ENCODE measurements around the gene EOLA1. TPM values are rescaled to one million over a fixed set of nuclear protein-coding genes. Genes with fewer than 3 reads are reported as not detected.
A peak's percentile ranks its signal among the peaks of the same experiment; 100 is the strongest.

Gene EOLA1
- total RNA-seq (2014; rRNA removed; shearing (Covaris generic)) (2.5 and 4.0 TPM in 2 replicates), polyA plus RNA-seq (2016; fragmentation: Nextera tagmentation; extraction: Ambion mirVana) (2.6 and 3.3 TPM in 2 replicates)
- long read RNA-seq, partial matches to known transcripts, result 0 of 10 reads
- long read RNA-seq, other reads (novel, unspliced or antisense), result 5 of 10 reads

GRCh38 chrX:149540621-149541520, at the start of gene EOLA1:
TSS of gene EOLA1 (plus strand) at chrX:149541012. CDS start at chrX:149545631, 4,619 bp downstream.
- no peak for DNase-seq (ENCODE audit: low spot score)
- H3K4me1 Mint-ChIP-seq, result peaks cover 6% of the 10 kb centered on the region; the same call in 2 of the 3 replicates
- Histone ChIP-seq H3K4me2 (peak within 1 kb of the TSS; percentile 82), H3K4me1 (ENCODE audit: insufficient read depth) (no peaks in the 10 kb centered on the region), H3F3A (replicated peaks; ENCODE audit: low read depth) (no peaks in the 10 kb centered on the region), H2AFZ (peak within 1 kb of the TSS; percentile 63), H3K4me3 (peak within 1 kb of the TSS; percentile 65), H3K27me3 (ENCODE audit: insufficient read depth) (peaks cover 7% of the 10 kb centered on the region; the same call in 1 of the 2 replicates), H3K27ac (ENCODE audit: low read depth) (peak within 1 kb of the TSS; percentile 60; the same call in 1 of the 2 replicates), H3K36me3 (ENCODE audit: insufficient read depth) (no peaks in the 10 kb centered on the region), H3K79me2 (replicated peaks; ENCODE audit: insufficient read depth) (no peaks in the 10 kb centered on the region), H3K9me2 (ENCODE audit: insufficient read depth) (no peaks in the 10 kb centered on the region), H4K20me1 (replicated peaks; ENCODE audit: insufficient read depth) (no peaks in the 10 kb centered on the region)
- peak within 1 kb of the TSS; percentile 84 for H3K4me3 Mint-ChIP-seq
- TF ChIP-seq NANOG (IDR thresholded peaks at IDR 0.05; ENCODE audit: borderline replicate concordance), result no peak
- TF ChIP-seq EZH2phosphoT487 (IDR thresholded peaks at IDR 0.05; ENCODE audit: unreplicated experiment), result no peak
- no peak for TF ChIP-seq JUNB (IDR thresholded peaks at IDR 0.05; ENCODE audit: unreplicated experiment)
- TF ChIP-seq ZNF114 (CRISPR knock-in tag; IDR thresholded peaks at IDR 0.05), result no peak
- TF ChIP-seq ZNF462 (CRISPR knock-in tag; IDR thresholded peaks at IDR 0.05), result no peak
- peak; percentile 64 for TF ChIP-seq CREB1 (CRISPR knock-in tag; IDR thresholded peaks at IDR 0.05; ENCODE audit: low read depth)
- ATAC-seq, result peak; percentile 45
- H3K36me3 Mint-ChIP-seq (ENCODE audit: low read depth), result no peaks in the 10 kb centered on the region; the same call in 1 of the 3 replicates
- H3K9me3 Mint-ChIP-seq, result no peaks in the 10 kb centered on the region
- peaks cover 5% of the 10 kb centered on the region for H3K27me3 Mint-ChIP-seq (ENCODE audit: insufficient read depth, low read depth, poor library complexity)
- peak within 1 kb of the TSS; percentile 92 for H3K27ac Mint-ChIP-seq

Data from GM23338 (cell line).